Esophagus mucosa (tissue), 1 donor: ENCODE measurements around the gene ARHGEF28. TPM values are rescaled to one million over a fixed set of nuclear protein-coding genes. Genes with fewer than 3 reads are reported as not detected.

Source experiments
- ATAC-seq: fragments of 200-7000 bp; cut with Tn5 transposase; one replicate; pipeline ENCODE4 v1.9.1; 2020
- total RNA-seq: library from RNA; stranded (reverse); gene quantifications from one replicate; pipeline ENCODE4 v1.2.4, GENCODE V29; 2023
- donor health status: DM: yes; HTN: yes; CAD: no.

Gene ARHGEF28
- total RNA-seq, 1 donor from 2014 or later: 7.8 TPM

DNA sequence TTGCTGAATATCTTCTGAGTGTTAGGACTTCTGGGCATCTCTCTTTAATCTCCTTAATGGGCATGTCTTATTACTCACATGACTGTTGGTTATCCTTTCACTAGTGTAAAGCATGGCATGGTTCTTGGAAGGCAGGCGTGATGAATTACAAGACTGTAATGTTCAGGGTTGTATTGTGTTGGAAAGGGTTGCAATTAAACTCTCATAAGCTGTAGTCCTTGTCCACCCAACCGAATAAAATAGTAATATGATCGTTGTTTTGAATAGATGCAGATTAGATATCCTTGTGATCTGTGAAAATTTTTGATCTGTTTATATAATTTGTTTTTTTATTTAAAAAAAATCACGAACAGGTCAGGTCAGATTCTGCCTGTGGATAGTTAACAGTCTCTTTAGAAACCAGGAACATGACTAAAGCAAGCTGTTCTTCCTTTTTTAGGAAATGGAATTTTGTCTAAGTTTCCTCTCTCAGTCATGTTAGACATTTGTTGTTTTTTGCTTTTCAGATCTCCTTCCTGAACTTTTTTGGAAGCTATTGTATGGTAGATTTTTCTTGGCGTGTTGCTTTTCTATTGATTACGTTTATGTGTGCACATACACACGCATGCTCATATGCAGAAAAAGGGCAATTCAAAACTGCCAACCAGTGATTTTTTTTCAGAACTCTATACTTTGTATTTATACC is 121.8 kb downstream of the ARHGEF28 start:
- no peak for ATAC-seq

DNA sequence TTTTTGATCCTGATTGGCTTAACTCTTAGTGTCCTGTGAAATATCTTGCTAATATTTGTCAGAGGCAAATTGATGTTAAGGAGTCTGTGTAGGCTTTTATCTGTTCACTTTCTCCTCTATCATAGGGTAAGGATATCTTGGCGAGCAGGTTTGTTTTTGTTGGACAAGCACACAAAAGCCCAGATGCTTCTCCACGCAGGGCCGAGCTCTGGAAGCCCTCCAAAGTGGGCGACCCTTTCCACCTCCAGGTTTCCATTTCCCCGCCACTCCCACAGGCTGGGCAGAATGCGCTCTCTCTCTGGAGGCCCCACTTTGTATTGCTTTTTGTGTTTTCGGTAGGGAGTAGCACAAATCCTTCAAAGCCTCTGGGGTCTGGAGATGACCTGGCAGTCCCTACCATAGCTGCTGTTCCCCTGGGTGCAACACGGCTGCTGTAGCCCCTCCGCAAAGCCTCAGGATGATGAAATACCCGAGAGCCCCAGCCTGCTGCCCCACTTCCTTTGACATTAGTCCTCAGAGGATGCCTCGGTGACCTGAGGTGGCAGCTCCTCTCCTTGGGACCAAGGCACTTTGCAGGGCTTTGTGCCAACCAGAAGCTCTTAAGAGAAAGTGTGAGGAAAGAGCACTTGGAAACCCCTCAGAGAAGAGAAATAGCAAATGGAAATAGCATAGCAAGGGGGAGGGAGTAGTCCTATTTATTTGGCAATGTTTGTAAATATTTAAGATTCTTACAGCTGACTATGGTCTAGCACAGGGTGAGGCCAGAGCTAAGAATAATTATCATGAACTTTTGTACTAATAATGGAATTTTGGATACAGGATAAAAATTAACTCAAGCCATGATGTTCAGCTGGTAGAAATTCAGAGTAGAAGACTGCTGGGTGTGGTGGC is 122.8 kb downstream of the ARHGEF28 start:
- ATAC-seq: peak; percentile 22

DNA sequence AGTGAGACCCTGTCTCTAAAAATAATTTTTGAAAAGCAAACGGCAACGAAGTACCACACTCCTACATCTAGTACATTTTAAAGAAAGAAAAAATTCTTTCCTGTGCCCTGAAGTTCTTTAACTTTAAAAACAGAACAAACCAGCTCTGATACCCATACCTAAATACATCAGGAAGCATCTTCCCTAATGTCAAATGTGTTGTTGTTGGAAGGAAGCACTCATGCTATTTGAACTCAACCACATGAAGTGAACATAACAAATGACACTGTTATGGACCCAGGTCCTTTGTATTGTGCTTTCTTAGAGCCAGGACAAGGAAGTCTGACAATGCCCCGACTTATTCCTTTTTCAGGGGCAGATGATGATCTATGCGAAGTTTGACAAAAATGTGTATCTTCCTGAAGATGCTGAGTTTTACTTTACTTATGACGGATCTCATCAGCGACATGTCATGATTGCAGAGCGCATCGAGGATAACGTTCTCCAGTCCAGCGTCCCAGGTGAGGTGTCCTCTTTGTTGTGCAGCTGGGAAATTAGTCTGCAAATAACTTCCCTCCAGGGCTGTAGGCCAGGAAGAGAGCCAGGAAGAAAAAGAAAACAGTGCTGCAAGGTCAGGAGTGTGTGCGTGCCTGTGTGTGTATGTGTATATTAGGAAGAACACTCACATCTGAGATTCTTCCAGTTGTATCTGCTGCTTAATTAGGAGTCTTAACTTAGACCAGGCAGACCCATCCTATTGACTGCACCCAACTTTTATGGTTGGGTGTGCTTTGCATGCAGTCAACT is 123.7 kb downstream of the ARHGEF28 start:
- ATAC-seq: no peak

DNA sequence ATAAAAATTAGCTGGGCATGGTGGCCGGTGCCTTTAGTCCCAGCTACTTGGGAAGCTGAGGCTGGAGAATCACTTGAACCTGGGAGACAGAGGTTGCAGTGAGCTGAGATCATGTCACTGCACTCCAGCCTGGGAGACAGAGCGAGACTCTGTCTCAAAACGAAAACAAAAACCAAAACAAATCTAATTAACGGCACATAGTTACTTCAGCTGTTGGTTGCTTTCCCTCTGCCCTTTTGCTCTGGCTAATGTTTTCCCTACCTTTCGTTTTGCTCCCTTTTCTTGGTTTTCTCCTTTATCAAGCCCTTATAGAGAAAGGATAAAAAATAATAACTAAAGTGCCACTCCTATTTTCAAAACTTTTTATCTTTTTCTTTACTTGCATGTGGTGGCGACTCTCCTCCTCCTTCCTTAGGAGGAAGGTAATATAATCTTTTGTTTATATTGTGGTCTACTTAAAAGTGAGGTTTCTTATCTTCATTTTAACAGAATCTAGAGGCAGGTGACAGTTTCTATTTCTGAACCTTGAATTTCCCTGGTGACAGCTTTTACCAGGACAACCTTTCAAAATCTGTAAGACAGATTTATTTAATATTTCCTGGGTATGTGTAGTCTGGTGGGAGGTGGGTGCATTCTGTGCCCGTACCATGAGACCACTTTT is 125.4 kb downstream of the ARHGEF28 start:
- ATAC-seq: no peak

DNA sequence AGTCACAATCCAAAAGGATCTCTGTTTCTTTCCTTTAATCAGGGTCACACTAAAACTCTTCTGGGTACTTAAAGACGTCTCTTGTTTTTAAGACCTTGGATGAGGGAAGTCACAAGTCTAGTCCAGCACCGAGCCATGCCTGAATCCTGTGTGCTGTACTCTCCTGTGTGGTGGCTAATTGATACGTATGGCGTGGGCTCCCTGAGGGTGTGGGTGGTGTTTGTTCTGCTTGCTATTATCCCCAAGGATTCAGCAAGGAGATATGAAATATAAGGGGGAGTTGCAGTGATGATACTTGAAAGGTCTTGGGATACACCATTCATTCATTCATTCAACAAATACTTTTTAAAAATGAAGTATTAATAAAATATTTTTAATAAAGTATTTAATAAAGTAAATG is 128.3 kb downstream of the ARHGEF28 start:
- ATAC-seq: no peak

DNA sequence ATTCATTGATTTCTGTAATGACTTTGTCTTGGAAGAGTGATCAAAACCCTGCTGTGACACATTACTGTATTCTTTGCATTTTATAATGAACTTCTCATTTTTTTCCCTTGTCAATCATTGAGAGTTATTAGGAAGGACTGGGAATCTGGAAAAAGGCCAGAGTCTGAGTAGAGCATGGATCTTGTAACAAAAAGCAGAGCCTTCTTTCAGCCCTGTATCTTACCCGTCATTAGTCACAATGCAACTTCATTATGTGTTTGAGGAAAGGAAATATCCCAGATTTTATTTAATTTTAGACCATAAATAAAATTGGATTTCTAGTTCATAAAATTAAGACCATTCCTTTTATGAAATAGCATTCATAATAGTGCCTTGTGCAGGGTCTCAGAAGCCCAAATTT is 131.4 kb downstream of the ARHGEF28 start:
- no peak for ATAC-seq

DNA sequence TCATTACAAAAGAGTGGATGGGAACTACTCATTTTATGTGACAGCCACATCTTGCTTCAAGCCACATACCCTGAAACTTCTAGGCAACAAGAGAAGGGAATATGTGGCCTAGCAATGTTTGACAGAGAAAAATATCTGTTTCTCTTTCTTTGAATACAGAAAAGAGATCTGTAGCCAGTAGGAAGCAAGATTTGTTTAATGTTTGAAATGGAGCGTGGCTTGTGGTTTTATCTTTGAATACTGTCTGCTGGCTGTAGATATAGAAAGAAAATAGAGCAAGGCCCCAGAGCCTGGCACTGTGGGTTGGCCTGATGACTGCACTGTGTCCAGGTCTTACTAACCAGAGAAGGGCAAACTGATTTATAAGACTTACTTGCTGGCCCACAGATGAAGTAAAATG is 133.8 kb downstream of the ARHGEF28 start:
- ATAC-seq: no peak

DNA sequence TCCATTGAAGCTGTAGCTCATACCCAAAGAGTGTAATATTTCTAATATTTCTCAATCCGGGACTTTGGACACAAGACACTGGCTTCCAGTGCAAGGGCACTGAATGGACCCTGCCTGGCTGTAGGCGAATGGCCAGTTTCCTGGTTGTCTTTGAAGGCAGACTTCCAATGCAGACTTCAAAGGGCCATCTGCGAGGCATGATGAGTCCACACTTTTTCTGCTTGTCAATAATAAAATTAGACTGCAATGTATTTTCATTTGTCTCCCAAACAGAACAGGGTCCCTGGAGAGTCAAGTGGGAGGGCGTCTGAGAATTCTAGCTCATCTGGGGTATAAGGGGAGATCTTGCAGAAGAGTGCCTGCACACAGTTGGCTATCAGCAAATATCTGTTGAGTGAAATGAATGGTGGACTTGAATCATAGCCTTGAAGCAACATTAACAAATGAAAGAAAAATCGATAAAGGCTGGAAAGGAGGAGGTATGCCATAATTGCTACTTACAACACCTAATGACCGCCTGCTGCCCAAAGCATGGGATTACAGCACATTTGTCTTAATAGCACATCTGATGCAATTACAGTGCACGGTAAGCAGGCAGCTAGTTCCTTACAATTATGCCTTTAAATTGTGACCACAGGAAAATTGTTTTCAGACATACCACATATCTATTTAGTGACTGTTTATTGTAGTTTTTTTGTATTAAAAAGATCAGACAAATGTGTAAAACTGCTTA is 137.5 kb downstream of the ARHGEF28 start:
- ATAC-seq: no peak

DNA sequence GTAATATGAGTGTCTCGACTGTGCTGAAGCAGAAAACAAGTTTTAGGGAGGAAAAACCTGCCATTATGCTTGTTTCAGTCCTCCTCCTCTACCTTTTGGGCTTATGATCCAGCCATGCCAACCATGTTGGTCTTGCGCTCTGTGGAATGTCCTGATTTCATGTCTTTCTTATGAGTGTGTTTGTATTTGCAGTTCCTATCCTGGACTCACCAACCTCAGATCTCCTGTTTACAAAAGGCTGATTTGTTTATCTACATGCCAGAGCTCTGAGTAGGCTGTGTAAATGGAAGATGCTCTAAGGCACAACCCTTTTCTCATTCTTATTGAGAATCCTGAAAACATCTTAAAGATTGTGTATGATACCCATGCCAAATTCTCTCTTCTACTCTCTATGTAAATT is 138.6 kb downstream of the ARHGEF28 start:
- ATAC-seq: no peak

DNA sequence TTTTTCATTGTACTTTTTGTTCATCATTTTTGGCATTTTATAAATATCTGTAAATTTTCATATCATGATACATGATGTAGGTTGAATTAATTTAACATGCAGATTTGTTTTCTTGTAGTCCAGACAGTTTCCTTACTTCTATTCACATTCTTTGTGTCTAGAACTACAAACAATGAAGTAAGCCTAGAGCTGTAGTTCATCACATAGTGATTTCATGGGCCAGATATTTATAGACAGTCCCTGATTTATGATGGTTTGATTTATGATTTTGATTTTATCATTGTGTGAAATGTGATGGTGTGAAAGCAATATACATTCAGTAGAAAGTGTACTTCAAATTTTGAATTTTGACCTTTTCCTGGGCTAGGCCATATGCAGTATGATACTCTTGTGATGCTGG is 139.0 kb downstream of the ARHGEF28 start:
- no peak for ATAC-seq

DNA sequence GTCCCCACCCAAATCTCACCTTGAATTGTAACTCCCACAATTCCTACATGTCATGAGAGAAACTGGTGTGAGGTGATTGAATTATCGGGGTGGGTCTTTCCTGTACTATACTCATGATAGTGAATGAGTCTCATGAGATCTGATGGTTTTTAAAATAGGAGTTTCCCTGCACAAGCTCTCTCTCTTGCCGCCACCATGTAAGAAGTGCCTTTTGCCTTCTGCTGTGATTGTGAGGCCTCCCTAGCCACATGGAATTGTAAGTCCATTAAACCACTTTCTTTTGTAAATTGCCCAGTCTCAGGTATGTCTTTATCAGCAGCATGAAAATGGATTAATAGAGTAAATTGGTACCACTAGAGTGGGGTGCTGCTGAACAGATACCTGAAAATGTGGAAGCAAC is 140.9 kb downstream of the ARHGEF28 start:
- ATAC-seq: no peak

DNA sequence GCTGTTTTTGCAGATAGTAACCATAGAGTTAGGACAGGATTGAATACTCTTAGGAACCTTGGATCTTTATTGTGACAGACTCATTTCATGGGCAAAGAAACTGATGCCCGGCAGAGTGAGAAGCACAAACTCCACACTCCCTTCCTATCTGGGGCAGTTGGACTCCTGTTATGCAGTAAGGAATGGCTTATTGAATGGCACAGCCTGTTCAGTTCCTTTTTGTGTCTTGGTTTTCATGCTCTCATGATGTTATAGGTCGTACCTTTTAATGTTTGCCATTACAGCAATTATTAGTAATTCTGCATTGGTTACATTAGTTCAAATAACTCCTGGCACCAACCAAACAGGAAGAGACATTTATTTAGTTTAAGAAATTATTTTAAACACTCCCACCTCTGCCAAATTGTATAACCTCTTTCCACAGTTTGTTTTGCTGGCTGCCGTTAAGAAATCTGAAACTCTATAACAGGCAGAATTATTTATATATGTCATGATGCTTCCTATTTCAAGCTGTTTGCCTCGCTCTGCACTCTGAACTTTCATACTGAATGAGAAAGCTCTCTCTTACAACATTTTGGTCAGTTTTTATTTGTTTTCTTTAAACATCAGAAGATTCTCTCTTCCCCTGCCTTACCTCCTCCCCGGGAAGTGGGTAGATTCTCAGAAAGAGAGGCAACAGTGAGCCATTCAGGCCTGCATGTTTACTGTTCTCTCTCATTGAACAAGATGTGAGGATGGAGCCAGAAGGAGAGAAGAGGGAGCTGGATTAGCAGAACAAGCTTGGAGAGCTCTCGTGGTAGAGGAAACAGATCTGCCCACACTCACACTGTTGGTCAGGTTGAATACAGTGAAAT is 144.4 kb downstream of the ARHGEF28 start:
- ATAC-seq: no peak

DNA sequence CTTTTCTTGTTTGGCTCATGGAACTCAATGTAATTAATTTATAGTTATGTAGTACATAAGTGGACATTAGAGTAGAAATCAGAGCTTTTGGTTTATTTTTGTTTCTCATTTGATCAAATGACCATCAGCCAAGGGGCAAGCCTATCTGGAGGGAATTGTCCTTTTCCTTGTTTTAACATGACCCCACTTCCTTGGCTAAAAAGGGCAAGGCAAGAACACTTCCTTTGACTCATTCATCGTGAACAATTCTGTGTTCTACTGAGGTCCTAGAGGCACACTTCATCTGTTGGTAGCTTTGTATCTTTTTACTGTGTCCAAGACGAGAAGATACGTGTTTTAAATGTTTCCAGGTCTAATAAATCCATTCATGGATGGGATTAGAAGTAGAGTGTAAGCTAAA is 148.9 kb downstream of the ARHGEF28 start:
- no peak for ATAC-seq

DNA sequence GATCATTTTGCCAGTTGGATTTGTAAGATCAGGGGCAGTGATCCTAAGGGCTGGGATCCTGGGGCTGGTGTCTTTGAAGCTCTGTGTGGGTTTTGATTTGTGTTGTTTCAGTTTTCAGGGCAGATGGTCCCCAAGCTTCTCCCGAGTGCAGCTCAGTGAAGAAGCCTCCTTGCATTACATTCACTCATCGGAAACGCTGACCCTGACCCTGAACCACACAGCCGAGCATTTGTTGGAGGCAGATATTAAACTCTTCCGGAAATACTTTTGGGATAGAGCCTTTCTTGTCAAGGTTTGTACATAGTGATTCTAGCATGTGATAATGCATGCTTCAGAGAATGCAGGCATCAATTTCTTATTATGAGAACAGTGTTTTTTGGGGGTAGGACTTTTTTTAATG is 150.4 kb downstream of the ARHGEF28 start:
- no peak for ATAC-seq

DNA sequence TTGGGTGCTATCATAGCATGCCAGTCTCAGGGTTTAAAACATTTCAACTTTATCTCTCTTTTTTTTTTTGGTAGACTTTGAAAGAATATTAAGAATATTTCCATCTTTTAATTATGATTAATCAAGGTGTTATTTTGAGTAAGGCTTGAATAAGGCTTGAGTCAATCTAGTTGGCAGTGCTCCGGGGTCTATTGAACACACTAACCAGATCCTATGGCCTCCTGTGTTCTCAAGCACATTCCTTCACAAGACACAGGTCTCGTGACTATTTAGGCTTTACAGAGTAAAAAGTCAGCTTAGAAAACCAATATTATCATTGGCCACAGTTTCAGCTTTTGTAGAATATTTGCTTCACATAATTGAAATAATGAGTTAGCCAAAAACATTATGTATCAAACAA is 151.2 kb downstream of the ARHGEF28 start:
- no peak for ATAC-seq

DNA sequence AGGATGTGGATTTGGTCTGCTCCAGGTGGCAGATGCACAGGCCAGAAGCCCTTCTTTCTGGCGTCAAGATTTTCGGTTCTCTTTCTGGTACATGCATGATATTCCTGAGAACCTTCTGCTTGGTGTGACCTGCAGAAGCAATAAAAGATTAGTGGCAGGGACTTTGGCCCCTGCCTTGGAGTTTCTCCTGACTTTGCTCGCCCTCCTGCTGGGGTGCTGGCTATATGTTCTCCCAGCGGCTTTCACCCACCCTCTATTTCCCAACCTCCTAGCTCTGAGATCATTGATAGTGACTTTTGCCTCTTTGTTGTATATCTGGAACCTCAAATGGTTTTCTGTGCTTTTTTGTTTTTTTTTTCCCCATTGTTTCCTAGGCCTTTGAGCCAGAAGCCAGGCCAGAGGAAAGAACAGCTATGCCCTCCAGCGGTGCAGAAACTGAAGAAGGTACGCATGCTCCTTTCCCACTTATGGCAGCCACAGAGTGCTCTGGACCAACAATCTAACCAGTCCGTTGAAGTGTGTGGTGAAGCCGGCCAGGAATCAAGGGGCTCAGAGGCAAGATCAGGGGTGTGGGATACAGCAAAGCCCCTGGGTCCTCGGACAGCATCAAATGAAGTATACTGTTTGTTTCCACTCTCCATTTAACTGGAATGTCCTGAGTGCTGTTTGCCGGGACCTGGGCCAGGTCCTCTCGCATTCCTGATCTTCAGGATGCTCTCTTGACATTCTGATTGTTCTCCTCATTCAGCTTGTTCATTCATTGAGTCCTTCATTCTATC is 154.5 kb downstream of the ARHGEF28 start:
- no peak for ATAC-seq

DNA sequence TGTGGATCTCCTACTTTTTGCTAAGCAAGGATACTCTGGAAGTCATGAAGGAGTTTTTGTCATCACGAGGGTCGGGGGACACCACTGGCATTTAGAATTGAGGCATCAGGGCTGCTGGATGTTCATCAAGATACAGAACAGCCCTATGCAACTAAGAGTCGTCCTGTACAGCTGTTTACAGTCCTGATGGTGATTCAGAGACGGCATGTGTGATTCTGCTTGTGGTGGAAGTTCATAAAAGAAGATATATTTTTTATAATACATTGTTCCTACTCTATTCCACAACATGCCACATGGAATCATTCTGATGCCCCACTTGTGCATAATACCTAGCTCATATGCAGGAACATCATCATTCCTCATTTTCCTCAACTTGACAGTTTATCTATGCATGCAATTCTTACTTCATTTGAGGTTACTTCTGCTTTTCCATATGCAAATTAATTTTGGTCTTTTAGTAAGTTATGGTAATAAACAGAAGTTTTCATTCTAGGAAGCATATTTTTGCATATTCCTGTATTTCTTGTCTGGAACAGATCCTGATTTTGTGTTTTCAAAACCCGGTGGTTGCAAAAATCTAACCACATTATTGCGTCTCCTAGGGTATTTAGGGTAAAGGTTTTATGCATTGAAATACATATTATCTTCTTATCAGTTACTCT is 155.2 kb downstream of the ARHGEF28 start:
- no peak for ATAC-seq

DNA sequence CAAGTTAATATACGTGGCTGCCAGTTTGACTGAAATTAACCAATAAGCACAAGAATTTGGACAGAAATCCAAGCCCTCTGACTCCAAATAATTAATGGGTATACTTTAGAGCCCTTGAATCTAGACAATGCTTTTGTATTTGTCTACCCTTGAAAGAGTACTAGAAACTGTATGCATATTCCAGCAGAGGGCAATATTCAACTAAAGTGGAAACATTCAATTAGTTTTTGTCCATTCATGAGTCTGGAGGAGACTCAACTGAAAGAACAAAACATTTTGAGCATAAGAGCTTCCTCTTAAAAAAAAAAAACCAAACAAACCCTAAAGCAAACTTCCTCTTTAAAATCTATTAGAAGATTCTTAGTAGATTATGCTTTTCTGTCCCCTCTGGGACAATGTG is 157.8 kb downstream of the ARHGEF28 start:
- no peak for ATAC-seq

DNA sequence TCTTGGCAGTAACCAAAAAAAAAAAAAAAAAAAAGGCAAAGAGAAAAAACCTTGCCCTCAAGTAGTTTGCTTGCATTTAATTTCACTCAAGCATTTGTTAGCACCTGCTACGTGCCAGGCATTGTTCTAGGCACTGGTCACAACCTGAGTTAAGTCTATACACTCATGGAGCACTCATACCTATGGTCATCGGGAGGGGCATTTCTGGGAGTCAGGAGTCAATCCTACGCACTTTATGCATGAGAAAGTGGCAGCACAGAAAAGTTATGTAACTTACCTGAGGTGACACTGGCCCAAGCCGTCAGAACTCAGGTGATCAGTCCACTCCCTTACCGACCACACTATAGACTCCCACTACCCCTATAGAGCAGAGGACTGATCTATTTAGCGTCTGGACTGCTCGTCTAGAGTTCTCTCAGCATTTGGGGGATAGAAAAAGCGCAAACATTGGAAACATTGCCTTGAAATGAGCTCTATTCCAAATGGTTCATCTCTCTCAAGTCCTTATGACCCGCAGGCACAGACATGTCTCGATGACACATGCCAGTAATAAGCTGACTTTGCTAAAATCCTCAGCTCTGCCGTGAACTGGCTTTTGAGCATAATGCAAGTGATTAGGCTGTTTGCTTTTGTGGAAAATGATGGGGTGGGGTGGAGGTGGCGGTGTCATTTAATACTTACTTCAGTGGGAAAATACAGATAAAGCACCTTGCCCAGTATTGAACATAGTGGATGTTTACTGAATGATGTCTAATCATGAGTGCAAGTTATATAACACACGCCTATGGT is 160.2 kb downstream of the ARHGEF28 start:
- peak; percentile 90 for ATAC-seq
